ENCODE results near the gene ERLEC1.
"Not testable (repeated sequence)": the region's sequence is repeated elsewhere in the genome, so short reads cannot be mapped to it uniquely, and the experiment has no call there.

ERLEC1 gene

GRCh38 chr2:53750041-53750768 is 36.6 kb upstream of the ERLEC1 start:
- TF ChIP-seq, protein P1, sequence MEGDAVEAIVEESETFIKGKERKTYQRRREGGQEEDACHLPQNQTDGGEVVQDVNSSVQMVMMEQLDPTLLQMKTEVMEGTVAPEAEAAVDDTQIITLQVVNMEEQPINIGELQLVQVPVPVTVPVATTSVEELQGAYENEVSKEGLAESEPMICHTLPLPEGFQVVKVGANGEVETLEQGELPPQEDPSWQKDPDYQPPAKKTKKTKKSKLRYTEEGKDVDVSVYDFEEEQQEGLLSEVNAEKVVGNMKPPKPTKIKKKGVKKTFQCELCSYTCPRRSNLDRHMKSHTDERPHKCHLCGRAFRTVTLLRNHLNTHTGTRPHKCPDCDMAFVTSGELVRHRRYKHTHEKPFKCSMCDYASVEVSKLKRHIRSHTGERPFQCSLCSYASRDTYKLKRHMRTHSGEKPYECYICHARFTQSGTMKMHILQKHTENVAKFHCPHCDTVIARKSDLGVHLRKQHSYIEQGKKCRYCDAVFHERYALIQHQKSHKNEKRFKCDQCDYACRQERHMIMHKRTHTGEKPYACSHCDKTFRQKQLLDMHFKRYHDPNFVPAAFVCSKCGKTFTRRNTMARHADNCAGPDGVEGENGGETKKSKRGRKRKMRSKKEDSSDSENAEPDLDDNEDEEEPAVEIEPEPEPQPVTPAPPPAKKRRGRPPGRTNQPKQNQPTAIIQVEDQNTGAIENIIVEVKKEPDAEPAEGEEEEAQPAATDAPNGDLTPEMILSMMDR (IDR thresholded peaks at IDR 0.05; ENCODE audit: control insufficient read depth, insufficient read depth, low read depth, low read length, missing control alignments): no peak
- no peak for DNase-seq (ENCODE audit: low read depth)
- no peak overlapping the region for H3K4me3 ChIP-seq (ENCODE audit: control insufficient read depth, low read depth, low read length)

- TF ChIP-seq, protein P1 (IDR thresholded peaks at IDR 0.05; ENCODE audit: control insufficient read depth, insufficient read depth, low read depth, low read length, missing control alignments): no peak
- H3K4me3 ChIP-seq (ENCODE audit: control insufficient read depth, low read depth, low read length): no peak overlapping the region
- no peak for DNase-seq (ENCODE audit: low read depth)
Observed at GRCh38 chr2:53751728-53752127, 35.1 kb upstream of the ERLEC1 start.

- H3K4me3 ChIP-seq (ENCODE audit: control insufficient read depth, low read depth, low read length): no peak overlapping the region
- DNase-seq (ENCODE audit: low read depth): no peak
- TF ChIP-seq, protein P1 (IDR thresholded peaks at IDR 0.05; ENCODE audit: control insufficient read depth, insufficient read depth, low read depth, low read length, missing control alignments): no peak
Observed at GRCh38 chr2:53752385-53752784, 34.5 kb upstream of the ERLEC1 start.

- no peak for DNase-seq (ENCODE audit: low read depth)
- H3K4me3 ChIP-seq (ENCODE audit: control insufficient read depth, low read depth, low read length): no peak overlapping the region
- TF ChIP-seq, protein P1 (IDR thresholded peaks at IDR 0.05; ENCODE audit: control insufficient read depth, insufficient read depth, low read depth, low read length, missing control alignments): no peak
Observed at GRCh38 chr2:53753041-53753440, 33.8 kb upstream of the ERLEC1 start.

GRCh38 chr2:53755121-53755520 is 31.7 kb upstream of the ERLEC1 start:
- H3K4me3 ChIP-seq (ENCODE audit: control insufficient read depth, low read depth, low read length): no peak overlapping the region
- no peak for DNase-seq (ENCODE audit: low read depth)
- TF ChIP-seq, protein P1 (IDR thresholded peaks at IDR 0.05; ENCODE audit: control insufficient read depth, insufficient read depth, low read depth, low read length, missing control alignments): no peak

GRCh38 chr2:53756644-53757043 is 30.2 kb upstream of the ERLEC1 start:
- TF ChIP-seq, protein P1 (IDR thresholded peaks at IDR 0.05; ENCODE audit: control insufficient read depth, insufficient read depth, low read depth, low read length, missing control alignments): no peak
- no peak overlapping the region for H3K4me3 ChIP-seq (ENCODE audit: control insufficient read depth, low read depth, low read length)
- DNase-seq (ENCODE audit: low read depth): no peak

- DNase-seq (ENCODE audit: low read depth); H3K4me3 ChIP-seq (ENCODE audit: control insufficient read depth, low read depth, low read length): not testable (repeated sequence)
Observed at GRCh38 chr2:53757206-53757605, 29.6 kb upstream of the ERLEC1 start.
